GM19468 (cell line): ENCODE results near the gene TPX2.
"Not testable (repeated sequence)": the region's sequence is repeated elsewhere in the genome, so short reads cannot be mapped to it uniquely, and the experiment has no call there.

ENCODE experiments used
- ATAC-seq: cut with Tn5 transposase; IDR thresholded peaks from one replicate; pipeline ENCODE4 v1.9.1; 2021; ENCODE audit warnings: mild to moderate bottlenecking, moderate library complexity, moderate number of reproducible peaks; ENCODE audit not compliant: unreplicated experiment; ENCODE audit errors: extremely low read depth

TPX2 gene

DNA sequence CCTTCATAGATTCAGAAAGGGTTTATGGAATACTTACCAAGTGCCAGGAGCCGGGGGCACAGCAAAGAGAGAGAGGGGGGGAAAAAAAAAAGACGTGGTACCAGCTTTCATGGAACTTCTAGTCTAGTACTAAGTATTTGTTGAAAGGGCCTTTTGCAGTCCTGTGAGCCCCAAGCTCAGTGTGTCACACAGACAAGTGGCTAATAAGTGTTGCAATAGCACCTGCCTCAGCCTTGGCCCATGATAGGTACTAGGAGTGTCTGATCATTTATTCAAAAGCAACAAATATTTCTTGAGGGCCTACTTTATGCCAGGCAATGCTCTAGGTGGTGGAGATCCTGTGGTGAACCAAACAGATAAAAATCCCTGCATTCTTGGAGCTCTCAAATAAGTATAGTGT is 88.0 kb downstream of the TPX2 start:
- no peak for ATAC-seq

DNA sequence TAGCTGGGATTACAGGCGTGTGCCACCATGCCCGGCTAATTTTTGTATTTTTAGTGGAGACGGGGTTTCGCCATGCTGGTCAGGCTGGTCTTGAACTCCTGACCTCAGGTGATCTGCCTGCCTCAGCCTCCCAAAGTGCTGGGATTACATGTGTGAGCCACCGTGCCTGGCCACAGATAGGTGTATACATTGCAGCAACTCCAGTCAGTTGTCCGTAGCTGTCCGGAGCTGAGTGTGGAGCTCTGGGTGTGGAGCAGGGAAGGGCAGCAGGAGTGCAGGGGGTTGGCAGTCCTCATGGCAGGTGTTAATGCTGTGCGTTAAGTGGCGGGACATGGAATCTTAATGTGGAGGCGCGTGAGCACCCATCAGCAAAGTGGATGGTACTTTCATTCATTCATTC is 88.9 kb downstream of the TPX2 start:
- not testable (repeated sequence) for ATAC-seq

DNA sequence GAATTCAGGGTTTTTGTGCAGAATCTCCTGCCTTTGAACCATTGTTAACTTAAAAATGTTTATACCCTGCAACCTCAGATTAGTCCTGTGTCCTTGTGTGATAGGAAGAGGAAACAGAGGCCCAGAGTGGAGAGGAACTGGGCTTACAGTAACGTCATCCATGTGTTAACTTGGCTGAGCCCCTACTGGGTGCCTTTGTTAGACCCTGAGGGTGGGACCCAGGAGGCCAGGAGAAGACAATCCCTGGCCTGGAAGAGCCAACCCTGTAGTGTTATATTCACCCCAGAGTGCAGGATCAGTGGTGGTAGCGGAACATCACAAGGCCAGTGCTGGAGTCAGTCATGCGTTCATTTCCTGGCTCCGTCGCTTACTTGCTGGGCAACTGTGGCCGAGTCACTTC is 90.6 kb downstream of the TPX2 start:
- no peak for ATAC-seq

DNA sequence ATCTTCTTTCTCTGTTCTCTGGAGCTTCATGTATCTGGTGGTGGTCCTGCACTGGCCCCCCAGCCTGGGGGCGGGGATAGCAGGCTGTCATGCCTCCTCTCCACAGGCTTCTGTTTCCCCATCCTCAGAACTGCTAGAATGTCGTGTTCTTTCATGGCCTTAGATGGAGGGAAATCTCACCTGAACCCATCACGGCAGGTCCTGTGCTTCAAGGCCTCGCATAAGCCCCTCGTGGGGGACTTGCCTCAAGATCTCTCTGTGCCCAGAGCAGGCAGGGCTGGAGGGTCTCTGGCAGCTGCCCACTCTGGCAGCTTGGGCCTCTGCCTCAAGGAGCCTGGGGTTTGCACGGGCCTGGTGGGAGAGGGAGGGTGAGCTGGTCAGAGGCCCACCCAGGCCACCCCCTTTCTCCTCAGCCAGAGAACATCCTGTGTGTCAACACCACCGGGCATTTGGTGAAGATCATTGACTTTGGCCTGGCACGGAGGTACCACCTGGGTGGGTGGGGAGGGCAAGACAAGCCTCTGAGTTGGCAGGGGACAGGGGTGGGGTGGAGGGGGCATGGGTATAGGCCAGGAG is 91.4 kb downstream of the TPX2 start:
- ATAC-seq, result no peak

DNA sequence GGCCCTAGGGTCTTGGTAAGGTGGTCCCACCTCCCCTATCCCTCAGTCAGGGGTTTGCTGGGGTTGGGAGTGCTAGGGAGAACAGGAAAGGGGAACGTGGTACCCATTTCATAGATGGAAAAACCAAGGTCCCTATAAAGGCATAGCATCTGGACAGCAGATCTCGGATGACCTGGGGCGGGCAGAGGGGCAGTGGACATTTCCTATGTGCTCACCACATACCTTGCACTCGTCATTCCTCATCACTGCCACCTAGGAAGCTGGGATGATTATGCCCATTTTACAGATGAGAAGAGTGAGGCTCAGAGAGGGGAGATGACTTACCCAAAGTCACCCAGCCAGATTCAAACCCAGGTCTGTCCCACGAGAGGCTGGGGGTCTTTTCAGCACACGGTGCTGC is 92.1 kb downstream of the TPX2 start:
- ATAC-seq, result no peak

DNA sequence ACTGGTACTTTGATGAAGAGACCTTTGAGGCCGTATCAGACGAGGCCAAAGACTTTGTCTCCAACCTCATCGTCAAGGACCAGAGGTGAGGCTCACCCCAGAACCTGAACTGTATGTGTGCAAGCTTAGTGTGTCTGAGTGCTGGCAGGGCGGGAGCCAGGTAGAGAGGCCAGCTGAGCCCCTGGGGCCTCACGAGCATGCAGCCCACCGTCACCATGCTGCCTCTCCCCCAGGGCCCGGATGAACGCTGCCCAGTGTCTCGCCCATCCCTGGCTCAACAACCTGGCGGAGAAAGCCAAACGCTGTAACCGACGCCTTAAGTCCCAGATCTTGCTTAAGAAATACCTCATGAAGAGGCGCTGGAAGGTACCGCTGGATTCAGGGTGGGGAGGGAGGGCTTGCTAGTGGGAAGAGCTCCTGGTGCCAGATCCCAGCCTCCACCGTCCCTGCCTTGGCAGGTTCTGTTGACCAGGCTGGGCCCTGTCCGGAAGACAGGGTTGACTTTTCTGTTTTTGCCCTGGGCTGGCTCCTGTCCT is 92.7 kb downstream of the TPX2 start:
- ATAC-seq, result no peak

DNA sequence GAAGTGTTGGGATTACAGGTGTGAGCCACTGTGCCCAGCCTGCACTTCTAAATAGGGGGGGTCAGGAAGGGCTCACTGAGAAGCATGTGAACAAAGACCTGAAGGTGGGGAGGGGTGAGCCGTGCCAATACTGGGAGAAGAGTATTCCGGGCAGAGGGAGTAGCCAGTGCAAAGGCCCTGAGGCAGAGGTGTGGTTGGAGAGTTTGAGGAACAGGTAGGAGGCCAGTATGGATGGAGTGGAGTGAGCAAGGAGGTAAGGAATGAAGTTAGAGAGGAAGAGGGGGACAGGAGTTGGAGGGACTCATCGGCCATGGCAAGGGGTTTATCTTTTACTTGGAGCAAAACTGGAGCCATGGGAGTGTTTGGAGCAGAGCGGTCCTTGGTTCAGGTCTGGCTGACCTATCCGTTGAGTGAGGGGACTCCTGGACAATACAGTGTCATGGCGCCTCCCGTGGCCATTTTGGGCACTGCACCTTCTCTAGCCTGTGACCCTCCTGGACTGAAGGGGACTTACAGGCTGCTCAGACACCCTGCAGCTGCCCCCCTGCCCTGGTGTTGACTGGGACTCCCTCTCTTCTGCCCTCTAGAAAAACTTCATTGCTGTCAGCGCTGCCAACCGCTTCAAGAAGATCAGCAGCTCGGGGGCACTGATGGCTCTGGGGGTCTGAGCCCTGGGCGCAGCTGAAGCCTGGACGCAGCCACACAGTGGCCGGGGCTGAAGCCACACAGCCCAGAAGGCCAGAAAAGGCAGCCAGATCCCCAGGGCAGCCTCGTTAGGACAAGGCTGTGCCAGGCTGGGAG is 94.2 kb downstream of the TPX2 start:
- ATAC-seq, result no peak

DNA sequence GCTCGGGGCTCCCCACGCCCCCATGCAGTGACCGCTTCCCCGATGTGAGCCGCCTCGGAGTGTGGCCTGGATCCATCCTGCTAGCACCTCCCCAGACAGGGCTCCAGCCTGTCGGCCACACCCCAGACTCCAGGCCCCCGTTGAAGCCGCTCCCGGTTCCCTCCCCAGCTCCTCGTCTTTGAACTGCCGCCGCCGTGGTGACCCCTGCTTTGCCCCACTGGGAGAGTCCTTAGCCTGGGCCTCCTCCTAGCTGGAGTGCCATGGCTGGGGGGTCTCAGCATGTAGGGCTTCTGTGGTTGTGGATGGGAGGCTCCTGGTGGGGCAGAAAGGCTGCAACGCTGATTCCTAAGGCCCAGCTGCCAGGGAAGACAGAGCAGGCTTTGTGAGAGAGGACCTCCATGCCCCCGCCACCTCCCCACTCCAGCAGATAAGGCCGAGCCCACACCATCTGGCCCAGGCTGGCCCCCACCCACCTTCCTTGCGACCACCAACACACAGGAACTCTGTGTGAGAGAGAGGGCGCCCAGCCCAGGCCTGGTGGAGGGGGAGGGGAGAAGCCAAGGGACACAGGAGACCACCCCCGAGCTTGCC is 94.9 kb downstream of the TPX2 start:
- no peak for ATAC-seq

DNA sequence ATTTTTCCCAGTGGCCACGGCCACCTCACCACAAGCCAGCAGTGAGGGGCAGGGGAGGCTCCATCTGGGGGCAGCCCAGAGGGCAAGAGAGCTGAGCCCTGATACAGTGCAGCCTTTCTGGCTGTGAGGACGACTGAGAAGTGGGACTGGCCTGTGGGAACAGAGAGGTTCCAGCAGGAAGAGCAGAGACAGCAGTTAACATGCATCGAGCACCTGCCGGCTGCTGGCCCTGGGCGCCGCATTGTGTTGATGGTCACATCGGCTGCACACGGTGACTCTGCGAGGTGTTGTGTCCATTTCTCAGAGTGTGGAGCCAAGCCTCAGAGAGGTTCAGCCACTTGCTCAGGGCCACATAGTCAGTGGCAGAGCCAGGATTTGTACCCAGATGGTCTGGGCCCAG is 96.5 kb downstream of the TPX2 start:
- ATAC-seq, result no peak

DNA sequence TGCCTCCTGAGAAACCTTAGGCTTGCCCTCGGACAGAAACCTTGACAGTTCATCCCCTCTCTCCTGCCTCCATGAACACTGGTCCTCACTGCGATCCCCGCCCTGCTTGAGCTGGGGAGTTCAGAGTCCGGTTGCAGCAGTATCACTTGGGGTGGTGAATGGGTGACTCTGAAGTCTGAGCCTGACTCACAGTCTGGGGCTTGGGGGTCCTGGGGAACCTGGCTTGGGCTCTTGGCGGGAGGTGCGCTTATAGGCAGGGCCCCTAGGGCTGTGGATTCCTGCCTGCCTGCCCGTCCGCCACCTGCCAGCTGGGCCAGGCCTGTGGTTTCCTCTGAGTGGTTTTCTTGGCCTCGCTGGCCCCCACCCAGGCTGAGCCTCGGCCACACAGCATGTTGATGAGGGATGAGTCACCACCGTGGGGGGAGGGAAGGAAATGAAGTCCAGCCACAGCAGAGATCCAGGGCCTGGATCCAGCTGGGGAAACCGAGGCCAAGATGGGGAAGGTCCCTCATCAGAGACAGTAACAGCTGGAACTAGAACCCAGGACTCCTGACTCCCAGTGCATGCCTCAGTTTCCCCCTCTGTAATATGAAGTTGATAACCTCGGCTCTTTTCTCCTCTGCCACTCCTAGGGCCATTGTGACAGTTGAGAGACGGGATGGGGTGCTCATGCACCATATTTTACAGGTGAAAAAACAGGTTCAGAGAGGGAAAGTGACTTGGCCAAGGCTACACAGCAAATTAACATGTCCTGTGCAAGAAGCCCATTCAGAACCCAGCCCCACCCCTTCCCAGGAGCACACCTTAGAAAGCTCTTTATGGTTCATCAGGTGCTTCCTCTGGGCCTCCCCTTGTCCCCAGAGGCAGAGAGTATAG is 97.1 kb downstream of the TPX2 start:
- no peak for ATAC-seq

DNA sequence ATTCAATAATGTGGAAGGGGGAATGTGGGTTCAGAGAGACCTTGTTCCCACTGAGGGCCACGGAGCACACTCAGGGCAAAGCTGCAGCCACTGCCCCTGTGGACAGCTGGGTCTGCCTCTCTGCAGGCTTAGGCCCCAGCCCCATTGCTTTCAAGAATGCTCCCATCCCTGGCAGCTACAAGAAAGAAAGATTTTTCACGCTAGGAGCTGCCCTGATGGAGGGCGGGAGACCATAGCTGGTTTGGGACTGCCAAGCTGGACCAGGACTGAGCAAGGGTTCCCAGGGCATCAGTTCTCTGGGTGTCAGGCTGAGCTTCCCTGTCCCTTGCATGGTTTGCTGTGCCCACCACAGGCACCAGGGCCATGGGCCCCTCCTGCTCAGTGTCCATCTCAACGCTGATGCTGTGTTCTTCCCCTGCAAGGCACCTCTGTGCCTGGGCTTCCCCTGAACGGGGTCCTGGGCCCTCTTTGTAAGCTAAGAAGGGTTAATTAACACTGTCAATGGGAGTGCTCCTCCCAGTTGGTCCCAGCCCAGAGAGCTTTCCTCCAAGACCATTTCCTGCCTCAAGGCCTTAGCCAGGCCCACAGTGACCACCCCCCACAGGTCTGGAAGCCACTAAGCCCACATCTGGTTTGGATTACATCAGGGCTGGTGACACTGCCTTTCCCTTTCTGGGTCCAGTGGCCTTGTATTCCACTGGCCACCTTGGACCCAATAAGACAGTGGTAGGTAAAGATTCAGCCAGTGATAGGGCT is 97.9 kb downstream of the TPX2 start:
- ATAC-seq, result no peak

DNA sequence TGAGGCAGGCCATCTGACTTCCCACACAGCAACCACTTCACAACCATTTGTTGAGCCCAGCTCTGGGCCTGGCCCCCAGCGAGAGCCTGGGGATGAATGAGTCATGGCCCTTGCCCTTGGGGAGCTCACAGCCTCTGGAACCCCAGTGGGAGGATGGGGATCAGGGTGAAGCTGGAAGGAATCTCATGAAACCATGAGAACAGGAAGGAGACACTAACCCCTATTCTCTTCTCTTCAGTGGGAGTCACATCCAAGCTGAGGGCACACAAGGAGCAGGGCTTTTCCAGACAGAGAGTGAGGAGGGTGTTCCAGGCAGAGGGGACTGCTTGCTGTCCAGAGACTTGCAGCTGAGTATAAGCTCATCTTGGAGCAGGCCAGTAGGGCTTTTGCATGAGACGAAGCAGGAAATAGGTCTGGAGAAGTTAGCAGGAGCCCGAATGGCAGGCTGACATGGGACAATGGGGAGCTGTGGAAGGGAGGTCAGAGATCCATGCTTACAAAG is 98.9 kb downstream of the TPX2 start:
- no peak for ATAC-seq

DNA sequence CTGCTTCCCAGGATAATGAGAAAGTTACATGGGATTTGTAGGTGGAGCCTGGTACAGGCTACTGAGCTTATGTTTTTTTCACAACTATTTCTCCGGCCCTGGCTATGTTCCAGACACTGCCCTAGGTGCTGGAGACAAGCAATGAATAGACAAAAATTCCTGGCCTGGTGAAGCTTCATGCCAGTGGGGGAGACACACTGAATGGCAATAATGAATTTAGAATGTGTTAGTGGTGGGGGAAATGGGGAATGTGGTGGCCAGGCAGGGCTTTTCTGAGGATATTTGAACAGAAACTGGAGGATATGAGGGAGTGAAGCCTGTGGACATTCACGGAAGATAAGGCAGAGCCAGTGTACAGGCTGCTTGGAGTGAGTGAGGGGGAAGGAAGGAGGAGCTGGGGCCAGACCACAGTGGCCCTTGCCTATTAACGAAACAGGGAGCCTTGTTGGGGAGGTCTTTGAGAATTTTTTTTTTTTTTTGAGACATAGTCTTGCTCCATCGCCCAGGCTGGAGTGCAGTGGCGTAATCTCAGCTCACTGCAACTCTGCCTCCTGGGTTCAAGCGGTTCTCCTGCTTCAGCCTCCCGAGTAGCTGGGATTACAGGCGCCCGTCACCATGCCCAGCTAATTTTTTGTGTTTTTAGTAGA is 99.7 kb downstream of the TPX2 start:
- ATAC-seq, result no peak

DNA sequence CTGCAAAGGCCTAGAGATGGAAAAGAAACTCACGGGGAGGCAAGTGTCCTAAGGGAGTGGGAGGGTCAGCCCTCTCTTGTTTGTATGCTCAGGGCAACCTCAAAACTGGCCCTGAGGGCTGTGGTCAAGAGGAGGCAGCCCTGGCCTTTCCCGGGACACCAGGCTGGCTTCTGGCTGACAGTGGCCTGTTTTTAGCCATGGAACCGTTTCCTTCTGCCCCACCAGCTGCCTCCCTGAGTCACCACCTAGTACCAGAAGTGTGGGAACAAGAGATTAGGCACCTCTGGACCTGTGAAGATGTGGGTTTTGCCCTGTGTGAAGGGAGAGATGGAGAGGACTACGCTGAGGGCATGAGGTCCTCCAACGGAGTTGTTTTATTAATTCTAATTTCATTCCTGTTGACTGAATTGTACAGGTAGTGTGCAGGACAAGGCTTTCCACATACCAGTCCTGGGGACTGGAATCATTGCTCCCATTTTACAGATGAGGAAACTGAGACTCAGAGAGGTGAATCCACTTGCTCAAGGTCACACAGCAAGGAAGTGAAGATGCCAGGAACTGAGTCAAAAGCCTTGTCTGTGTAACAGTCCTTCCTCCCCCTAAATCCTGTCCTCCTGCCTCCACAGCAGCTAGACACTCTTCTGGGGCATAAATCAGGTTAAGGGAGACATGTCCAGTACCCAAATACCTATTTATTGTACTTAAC is 100.8 kb downstream of the TPX2 start:
- ATAC-seq, result no peak

DNA sequence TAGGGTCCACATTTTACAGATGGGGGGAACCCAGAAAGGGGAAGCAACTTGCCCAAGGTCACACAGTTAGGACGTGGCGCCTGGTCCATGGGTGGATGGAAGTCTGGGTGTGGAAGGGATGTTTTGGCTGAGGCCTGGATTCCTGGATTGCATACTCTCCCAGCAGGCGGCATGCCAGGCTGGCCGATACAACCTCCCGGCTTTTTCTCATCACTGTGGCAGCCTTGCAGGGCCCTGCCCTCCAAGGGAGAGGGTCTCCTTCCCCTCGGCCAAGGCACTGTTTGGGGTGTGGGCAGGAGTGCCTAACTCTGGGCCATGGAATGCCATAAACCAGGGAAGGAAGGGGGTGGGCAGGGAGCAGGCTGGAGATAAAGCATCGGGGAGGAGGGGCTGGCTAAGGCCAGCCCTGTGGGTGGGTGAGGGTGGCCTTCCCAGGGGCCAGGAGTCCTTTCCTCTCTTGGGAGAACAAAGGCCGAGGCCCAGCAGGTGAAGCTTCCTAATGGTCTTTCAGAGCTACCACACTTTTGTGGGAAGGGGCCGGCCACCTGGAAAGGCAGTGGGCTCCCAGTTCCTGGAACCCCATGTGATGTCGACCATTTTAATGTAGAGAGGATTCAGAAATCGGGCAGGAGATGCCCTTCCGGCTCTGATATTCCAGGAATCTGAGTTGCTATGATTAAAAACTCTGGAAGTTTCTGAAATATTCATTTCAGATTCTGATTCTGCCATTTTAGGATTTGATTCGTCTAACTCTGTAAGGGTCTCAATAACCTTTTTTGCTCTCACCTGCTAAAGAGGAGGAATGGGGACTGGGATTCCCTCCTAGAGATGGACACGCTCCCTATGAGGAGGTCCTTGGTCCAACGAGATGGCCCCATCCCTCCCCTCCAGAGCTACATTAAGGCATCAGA is 102.1 kb downstream of the TPX2 start:
- no peak for ATAC-seq

DNA sequence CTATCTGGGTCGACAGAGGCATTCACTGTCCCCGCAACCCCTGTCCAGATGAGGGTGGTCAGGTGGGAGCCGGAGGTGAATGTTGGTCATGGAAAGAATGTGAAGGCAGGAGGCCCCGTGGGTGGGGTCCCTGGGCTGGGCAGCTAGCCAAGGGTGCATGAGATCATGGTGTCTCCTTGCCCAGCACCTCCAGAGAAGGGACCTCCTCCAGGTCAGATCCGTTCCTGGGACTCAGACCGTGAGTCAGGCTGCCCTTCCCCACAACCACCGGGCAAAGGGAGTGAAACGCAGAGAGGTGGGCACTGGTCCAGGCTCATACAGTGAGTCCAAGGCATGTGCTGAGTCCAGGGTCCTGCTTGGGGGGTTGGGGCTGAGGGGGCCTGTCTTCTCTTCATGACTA is 102.8 kb downstream of the TPX2 start:
- no peak for ATAC-seq

DNA sequence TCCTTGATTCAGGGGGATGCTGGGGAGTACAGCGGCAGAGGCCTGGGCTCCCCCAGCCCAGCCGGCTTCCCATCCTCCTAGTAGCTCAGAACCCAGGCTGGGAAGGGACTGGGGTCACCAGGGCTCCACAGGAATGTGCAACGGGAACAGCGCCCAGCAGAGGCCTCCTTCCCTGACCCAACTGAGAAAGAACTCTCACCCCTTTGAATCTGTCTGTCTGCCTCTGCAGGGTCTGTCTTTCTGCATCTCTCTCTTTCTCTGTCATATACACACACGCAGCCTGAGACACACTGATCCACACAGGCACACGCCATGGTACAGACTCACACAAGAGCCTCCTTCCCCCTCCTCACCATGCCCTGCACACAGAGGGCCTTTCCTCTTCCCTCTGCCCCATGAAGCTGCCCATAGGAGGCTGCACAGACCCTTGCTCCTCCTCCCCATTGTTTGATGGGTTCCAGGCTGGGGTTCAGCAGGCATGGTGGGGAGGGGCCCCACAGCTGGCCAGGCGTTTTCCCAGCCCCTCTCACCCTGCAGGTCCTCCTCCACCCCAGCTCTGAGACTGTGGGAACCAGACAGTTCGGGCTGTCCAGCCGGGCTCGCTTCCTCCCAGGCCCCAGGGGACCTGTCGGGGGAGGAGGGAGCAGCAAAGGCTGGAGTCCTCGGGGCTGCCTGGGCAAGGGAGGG is 103.5 kb downstream of the TPX2 start:
- ATAC-seq, result no peak
